Bronchus fibroblast of lung (primary cell): ENCODE measurements around the gene STAB2. TPM values are rescaled to one million over a fixed set of nuclear protein-coding genes. Genes with fewer than 3 reads are reported as not detected.

Source experiments
- total RNA-seq: library from RNA; depleted of rRNA; stranded (reverse); fragments of >200 nt; gene quantifications from 2 replicates; pipeline ENCODE4 v1.2.3, GENCODE V29; 2015

The STAB2 gene, protein sequence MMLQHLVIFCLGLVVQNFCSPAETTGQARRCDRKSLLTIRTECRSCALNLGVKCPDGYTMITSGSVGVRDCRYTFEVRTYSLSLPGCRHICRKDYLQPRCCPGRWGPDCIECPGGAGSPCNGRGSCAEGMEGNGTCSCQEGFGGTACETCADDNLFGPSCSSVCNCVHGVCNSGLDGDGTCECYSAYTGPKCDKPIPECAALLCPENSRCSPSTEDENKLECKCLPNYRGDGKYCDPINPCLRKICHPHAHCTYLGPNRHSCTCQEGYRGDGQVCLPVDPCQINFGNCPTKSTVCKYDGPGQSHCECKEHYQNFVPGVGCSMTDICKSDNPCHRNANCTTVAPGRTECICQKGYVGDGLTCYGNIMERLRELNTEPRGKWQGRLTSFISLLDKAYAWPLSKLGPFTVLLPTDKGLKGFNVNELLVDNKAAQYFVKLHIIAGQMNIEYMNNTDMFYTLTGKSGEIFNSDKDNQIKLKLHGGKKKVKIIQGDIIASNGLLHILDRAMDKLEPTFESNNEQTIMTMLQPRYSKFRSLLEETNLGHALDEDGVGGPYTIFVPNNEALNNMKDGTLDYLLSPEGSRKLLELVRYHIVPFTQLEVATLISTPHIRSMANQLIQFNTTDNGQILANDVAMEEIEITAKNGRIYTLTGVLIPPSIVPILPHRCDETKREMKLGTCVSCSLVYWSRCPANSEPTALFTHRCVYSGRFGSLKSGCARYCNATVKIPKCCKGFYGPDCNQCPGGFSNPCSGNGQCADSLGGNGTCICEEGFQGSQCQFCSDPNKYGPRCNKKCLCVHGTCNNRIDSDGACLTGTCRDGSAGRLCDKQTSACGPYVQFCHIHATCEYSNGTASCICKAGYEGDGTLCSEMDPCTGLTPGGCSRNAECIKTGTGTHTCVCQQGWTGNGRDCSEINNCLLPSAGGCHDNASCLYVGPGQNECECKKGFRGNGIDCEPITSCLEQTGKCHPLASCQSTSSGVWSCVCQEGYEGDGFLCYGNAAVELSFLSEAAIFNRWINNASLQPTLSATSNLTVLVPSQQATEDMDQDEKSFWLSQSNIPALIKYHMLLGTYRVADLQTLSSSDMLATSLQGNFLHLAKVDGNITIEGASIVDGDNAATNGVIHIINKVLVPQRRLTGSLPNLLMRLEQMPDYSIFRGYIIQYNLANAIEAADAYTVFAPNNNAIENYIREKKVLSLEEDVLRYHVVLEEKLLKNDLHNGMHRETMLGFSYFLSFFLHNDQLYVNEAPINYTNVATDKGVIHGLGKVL (N-terminal part only)
- not detected in 2 replicates for total RNA-seq

DNA sequence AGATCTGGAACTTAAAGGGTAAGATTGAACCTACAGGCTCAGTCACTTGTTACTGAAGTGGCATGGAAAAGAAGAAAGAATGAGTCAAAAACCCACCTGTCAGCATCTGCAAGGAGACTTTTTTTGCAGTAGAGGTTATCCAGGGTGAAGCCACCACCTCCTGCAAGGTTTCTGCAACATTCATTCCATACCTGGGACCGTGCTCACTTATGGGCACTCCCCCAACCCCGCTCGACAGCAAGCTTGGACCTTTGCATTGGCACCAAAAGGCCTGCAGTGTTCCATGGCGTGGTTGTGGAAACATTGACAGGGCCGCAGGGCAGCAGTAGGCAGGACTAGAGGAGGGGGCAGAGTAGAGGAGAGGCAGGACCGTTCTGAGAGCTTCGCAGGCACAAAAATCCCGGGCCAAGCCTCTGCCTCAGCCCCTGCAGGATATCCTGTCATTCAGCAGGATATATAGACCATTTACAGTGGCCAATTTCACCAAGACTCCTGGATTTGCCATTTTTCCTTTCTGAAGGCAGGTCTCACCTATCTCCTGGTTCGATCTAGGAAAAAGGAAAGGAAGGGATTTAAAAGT lies at the start of gene STAB2:
STAB2 (plus strand) TSS at position 483 of the 580 bp plus-strand sequence. CDS start 204 bp downstream, outside the sequence.

Other genes starting within 250 kb of the STAB2 start
- gene C12orf42, start 91.3 kb upstream of the STAB2 start, total RNA-seq, result not detected in 2 replicates